COR-L47 (cell line): ENCODE data around the gene C1orf141.
"Not testable (repeated sequence)": the region's sequence is repeated elsewhere in the genome, so short reads cannot be mapped to it uniquely, and the experiment has no call there.

Source experiments
- DNase-seq: peaks from one replicate; lab custom pipeline; 2025; lab: John Stamatoyannopoulos, UW

C1orf141 gene

DNA sequence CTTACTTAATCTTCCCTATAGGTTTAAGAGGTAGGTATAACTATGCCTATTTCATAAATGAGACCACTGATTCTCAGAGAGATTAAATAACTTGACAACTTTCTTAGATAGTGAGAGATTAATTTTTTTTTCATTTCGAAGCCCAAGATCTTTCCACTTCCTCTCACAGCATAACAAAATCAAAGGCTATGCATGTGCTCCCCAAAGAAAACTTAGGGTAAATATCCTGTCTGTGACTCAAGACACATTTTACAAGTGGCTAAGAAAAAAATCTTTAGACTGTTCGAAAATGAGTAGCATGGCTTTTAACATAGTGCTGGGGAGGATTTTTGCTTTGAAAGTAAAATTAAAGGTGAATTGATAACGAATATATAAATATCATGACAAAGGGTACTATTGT lies 8.2 kb upstream of the C1orf141 start:
- DNase-seq = no peak

DNA sequence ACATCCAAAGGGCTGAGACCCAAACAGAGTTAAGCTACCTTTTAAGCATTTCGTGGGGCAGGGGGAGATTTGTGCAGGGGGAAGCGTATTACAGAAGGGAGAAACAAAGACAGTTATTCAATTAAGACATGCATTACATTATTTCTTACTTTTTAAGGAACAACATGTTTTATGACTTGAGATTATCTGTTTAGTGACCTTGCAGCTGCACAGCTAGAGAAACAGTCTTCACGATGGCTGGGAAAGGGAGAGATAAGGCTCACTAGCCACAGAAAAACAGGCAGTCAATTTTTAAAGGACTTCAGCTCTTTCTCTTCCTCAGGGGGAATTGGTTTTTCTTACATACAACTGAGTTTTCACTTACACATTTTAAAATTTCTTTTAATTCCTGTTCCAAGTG lies 7.1 kb upstream of the C1orf141 start:
- DNase-seq = not testable (repeated sequence)

DNA sequence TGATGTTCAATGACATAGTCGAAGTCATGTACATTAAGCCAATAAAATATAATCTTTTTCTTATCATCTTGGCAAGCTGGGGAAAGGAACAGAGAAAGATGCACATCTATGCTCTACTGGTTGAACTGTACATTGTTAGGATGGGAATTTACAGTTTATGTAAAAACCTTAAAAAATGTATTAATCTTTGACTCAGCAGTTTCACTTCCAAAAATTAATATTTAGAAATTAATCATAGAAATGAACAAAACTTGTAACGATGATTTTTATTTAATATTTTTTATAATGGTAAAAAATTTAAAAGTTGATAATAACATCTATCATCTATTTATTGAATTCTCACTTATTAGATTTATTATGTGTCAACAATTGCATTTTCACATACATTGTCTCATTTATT lies 5.7 kb upstream of the C1orf141 start:
- DNase-seq = no peak

DNA sequence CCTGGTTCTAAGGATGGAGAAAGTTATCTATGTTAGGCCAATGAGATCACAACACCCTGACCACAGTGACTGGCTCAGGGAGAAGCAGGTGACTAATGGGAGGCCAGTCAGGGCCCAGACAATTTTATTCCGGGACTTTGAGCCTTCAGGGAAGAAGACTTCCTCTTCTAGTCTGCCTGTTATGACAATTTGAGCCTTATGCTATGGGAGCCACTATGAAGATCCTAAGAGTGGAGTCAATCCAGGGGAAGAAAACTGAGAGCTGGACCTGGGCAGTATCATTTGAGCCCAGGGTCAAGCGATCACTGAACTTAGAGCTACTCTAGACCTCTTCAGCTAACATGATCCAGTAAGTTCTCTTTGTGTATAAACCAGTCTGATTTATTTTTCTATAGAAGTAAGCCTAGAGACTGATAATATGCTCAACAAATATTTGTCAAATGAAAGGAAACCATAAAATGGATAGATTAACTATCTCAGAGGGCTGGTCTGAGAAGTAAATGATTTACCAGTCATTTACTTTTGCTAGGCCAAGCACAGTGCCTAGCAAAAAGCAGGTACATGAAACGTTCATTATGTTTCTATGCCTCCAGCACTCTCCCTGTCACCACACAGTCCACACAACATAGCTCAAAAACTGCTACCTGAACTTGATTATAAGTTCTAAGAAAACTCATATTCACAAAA lies 4.2 kb upstream of the C1orf141 start:
- DNase-seq = no peak

DNA sequence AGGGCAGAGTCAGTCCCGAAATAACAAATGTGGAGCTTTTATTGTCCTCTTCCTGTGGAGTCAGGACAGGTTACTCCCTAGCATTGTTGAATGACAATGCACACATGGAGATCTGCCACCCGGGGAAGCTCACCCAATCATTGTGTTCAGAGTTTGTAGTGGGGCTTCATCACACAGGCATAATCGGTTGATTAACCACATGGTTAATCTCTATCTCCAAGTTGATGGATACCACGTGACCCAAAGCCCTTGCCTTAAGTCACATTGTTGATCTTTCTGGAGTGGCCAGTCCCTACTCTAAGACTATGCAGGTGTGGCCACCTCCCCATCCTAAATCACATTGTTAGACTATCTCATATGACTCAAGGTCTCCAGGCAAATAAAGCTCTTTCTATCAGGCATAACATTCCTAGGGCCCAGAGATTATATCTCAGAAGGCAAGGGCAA lies 2.6 kb upstream of the C1orf141 start:
- DNase-seq = no peak

DNA sequence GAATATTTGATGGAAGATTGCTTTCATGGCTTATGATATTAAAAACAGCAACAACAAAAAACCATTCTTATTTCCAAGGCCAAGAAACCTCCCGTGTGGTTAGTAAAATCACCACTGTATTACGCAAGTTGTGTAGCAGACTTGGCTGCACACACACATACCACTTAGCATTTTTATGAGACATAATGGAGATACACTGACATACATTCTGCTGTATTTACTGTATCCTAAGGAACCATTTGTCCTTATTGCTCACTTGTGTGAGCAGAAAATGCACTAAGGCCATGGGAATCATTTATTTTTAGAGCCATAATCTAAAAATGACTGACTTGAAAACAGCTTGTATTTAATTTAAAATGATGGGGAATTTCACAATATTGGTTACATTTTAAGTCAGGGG lies 584 bp upstream of the C1orf141 start:
- no peak for DNase-seq

GRCh38 chr1:67133177-67133576 lies 1.6 kb downstream of the C1orf141 start:
- no peak for DNase-seq

- no peak for DNase-seq
Measured at GRCh38 chr1:67130673-67131072, 4.1 kb downstream of the C1orf141 start.

DNA sequence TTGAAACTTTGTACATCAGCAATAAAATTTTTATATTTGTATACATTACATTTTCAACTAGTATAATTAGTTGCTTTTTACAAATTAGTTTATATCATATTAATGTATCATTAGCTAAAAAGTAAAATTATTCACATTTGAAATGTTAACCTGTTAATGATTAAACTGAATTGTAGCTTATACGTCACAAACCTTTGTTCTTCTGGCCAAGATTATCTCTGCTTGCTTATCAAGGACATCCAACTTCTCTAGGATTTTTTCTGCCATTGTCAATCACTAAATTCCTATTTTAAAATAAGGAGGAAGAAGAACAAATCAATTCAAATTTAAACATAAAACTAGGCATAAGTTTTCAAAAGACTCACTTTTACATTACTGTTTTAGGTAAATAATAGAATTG lies 7.8 kb downstream of the C1orf141 start:
- DNase-seq = no peak

- no peak for DNase-seq
Measured at GRCh38 chr1:67126111-67126746, 8.5 kb downstream of the C1orf141 start.

GRCh38 chr1:67124455-67124854 lies 10.3 kb downstream of the C1orf141 start:
- DNase-seq = no peak

- DNase-seq = no peak
Measured at GRCh38 chr1:67120855-67121619, 13.7 kb downstream of the C1orf141 start.

DNA sequence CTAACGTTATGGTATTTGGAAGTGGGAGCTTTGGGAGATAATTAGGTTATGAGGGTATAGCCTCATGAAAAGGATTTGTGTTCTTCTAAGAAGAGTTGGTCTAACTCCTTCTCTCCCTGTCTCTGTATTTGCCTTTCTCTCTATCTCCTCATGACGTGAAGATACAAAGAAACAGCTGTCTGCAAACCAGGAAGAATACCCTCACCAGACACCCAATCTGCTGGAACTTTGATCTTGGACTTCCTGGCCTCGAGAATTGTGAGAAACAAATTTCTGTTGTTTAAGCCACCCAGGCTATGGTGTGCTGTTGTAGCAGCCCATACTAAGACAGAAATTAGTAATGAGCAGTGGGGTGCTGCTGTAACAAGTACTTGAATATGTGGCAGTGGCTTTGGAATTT lies 16.1 kb downstream of the C1orf141 start:
- no peak for DNase-seq

DNA sequence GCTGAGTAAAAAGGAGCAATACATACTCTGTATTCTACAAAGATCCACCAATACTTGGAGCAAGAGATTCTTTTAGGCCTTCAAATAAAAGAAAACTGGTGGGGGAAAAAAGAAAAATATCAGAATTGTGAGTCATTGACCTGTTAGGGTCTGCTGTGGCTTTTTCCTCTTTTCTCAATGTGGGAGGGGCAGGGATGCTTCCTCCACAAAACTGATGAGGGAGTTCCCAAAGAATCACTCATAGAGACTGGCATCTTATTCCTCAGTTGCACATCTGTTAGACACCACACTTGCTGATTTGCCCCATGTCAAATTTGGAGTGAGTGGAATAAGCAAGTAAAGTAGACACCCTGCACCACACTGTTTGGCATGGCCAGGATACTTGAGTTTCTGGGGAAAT lies 16.6 kb downstream of the C1orf141 start:
- DNase-seq = no peak

DNA sequence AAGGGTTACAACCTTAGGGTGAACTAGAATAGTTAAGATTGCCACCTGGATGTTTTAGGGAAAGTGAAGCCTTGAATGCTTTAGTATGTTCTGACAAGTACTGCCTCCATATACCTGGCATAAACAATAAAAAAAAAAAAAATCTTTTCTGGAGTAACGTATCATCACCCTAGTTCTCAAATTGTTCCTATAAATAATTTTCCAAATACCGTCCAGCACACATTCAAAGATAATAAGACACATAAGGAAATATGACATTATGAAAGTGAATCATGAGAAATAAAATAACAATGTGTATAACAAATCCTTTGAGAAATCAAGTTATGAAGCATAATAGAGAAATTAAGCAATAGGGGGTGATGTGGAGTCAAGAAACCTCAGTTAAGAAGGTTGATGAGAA lies 20.6 kb downstream of the C1orf141 start:
- DNase-seq = no peak

DNA sequence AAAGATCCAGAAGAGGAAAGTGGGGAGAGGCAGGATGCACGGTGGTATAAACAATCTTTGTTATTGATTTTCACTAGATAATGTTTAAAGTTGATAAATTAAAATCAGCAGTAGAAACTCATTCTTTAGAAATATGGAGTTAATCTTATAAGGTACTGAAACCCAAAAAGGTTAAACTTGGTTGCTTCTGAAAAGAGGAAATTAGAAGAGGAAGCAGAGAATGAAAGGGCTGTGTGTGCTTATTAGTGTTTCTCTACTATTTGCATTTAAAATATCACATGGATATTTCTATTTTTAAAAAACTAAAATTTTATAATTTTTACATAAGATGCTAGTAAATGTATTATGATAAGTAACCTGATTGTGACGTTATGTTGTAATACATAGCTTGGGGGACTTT lies 24.4 kb downstream of the C1orf141 start:
- DNase-seq = no peak

- no peak for DNase-seq
Measured at GRCh38 chr1:67105508-67105907, 29.3 kb downstream of the C1orf141 start.

GRCh38 chr1:67103548-67103947 lies 31.2 kb downstream of the C1orf141 start:
- no peak for DNase-seq

GRCh38 chr1:67100833-67101232 lies 33.9 kb downstream of the C1orf141 start:
- DNase-seq = no peak

- no peak for DNase-seq
Measured at GRCh38 chr1:67097305-67097704, 37.5 kb downstream of the C1orf141 start.

DNA sequence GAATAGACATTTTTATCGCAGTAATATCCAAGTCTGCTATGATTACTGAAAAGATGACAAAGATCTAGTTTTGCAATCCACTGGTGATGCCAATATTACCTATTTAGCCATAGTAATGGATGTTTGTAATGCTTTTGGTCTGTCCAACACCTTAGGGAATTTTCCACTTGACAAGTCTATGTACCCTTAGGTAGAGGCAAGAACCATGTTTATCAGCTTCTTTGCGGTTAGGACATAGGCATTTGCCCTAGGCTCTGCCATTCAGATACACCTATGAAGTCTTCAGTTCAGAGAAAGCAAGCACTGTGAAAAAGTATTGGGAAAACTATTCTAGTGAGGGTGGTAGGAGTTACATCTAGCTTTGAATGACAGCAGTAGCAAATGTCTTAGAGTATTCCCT lies 40.6 kb downstream of the C1orf141 start:
- DNase-seq = no peak

- no peak for DNase-seq
Measured at GRCh38 chr1:67089685-67090208, 45.0 kb downstream of the C1orf141 start.

DNA sequence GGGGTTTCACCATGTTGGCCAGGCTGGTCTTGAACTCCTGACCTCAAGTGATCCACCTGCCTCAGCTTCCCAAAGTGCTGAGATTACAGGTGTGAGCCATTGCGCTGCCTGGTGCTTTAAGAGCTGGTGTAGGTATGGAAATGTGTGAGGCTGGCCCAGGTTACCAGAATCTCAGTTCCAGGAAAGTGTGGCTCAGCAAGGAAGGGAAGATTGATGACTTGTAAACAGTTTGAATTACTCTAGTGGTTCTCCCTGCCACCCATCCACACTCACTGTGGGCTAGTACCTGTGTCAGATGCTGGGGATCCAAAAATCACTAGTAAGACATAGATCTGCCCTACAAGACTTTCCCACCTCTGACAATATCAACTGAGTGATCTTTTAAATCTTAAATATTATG lies 46.3 kb downstream of the C1orf141 start:
- DNase-seq = no peak
